K562 (cell line): ENCODE data around the gene SLC5A2. TPM values are rescaled to one million over a fixed set of nuclear protein-coding genes. Genes with fewer than 3 reads are reported as not detected.

Experiments
- BRD4 ChIP-seq: fragments of 200-600 bp; sonication (generic); IDR thresholded peaks from 2 replicates; pipeline ENCODE4 v1.6.1; 2017; ENCODE audit warnings: inconsistent platforms
- CBX2 ChIP-seq: fragments of 200-600 bp; sonication (generic); IDR thresholded peaks from one replicate; pipeline ENCODE4 v1.6.1; 2012; ENCODE audit warnings: mild to moderate bottlenecking, low read length, inconsistent platforms; ENCODE audit not compliant: insufficient read depth, poor library complexity, severe bottlenecking
- CCAR2 ChIP-seq: fragments of 200-400 bp; formaldehyde crosslinking; IDR thresholded peaks from 2 replicates; pipeline ENCODE4 v1.6.1; 2017; ENCODE audit warnings: mild to moderate bottlenecking, low read depth, low read length
- EWSR1 ChIP-seq: fragments of 450-650 bp; IDR thresholded peaks from 2 replicates; pipeline ENCODE4 v1.6.1; 2018; ENCODE audit warnings: borderline replicate concordance, mild to moderate bottlenecking, low read depth, moderate library complexity; ENCODE audit not compliant: partially characterized antibody
- HLTF ChIP-seq: fragments of 450-650 bp; IDR thresholded peaks from 2 replicates; pipeline ENCODE4 v1.6.1; 2016
- KLF10 ChIP-seq: fragments of 250-450 bp; sonication (Bioruptor Pico); IDR thresholded peaks from 2 replicates; pipeline ENCODE4 v1.6.1; 2021; ENCODE audit warnings: matching md5 sums
- POU5F1 ChIP-seq: fragments of 150-350 bp; IDR thresholded peaks from 2 replicates; pipeline ENCODE4 v1.6.1; 2014; ENCODE audit warnings: borderline replicate concordance, low read length, low read depth, mild to moderate bottlenecking; ENCODE audit not compliant: partially characterized antibody
- PTTG1 ChIP-seq: fragments of 450-650 bp; IDR thresholded peaks from 2 replicates; pipeline ENCODE4 v1.6.1; 2016; ENCODE audit warnings: low read depth, mild to moderate bottlenecking, missing genetic modification characterization, missing compliant biosample characterization
- ZNF174 ChIP-seq: fragments of 250-450 bp; sonication (Bioruptor Pico); IDR thresholded peaks from 2 replicates; pipeline ENCODE4 v1.4.0; 2020; ENCODE audit warnings: mild to moderate bottlenecking
- polyA plus RNA-seq, 8 experiments: library from polyadenylated mRNA; depleted of rRNA in 4 of 8; stranded (reverse) in 5 of 8; unstranded in 3 of 8; fragments of >200 nt; fragmentation: Nextera tagmentation in 2 of 8; fragmentation: Illumina TruSeq in 1 of 8; extraction: Ambion mirVana in 2 of 8; extraction: Trizol in 1 of 8; gene quantifications; 2 replicates each; pipeline versions ENCODE4 v1.2.1 to v1.2.3, GENCODE V29; 2011 to 2014; ENCODE audit warnings: inconsistent platforms in 1 of 8, missing spikeins in 1 of 8
- total RNA-seq, 7 experiments: library from RNA; depleted of rRNA in 6 of 7; stranded (reverse); fragments of >200 nt in 6 of 7; fragmentation: Illumina TruSeq in 2 of 7; extraction: Trizol in 2 of 7; gene quantifications; 2 replicates each; pipeline versions ENCODE4 v1.2.1 to v1.2.3, GENCODE V29; 2011 to 2021; ENCODE audit warnings: low replicate concordance in 1 of 7
- TF ChIP-seq, protein P1 (sequence below): fragments of 450-650 bp; IDR thresholded peaks from one replicate; pipeline ENCODE4 v1.6.1; 2018; ENCODE audit warnings: mild to moderate bottlenecking, moderate library complexity; ENCODE audit not compliant: partially characterized antibody
- TF ChIP-seq, protein P2 (sequence below): fragments of 450-650 bp; IDR thresholded peaks from 2 replicates; pipeline ENCODE4 v1.6.1; 2018; ENCODE audit not compliant: partially characterized antibody
- TF ChIP-seq, protein P3 (sequence below): fragments of 450-650 bp; IDR thresholded peaks from 2 replicates; pipeline ENCODE4 v1.6.1; 2016; ENCODE audit warnings: antibody characterized with exemption
- TF ChIP-seq, protein P4 (sequence below): conservative IDR thresholded peaks from 2 replicates; pipeline ENCODE4 v1.6.1; 2011; ENCODE audit warnings: low read depth, mild to moderate bottlenecking, low read length; ENCODE audit not compliant: control insufficient read depth
- TF ChIP-seq, protein P5 (sequence below): fragments of 450-650 bp; formaldehyde crosslinking; IDR thresholded peaks from 2 replicates; pipeline ENCODE4 v1.4.0; 2022; ENCODE audit warnings: mild to moderate bottlenecking, moderate library complexity
- TF ChIP-seq, protein P6 (sequence below): fragments of 450-650 bp; formaldehyde crosslinking; IDR thresholded peaks from 2 replicates; pipeline ENCODE4 v1.4.0; 2022; ENCODE audit warnings: missing genetic modification characterization

The SLC5A2 gene
- total and polyA plus RNA-seq, 9 of the 15 experiments (the other 6 are each of a cell fraction or from before 2014, with no cell fraction given): 0.07 to 2.7 (median 2.2) TPM; not detected in 6

DNA sequence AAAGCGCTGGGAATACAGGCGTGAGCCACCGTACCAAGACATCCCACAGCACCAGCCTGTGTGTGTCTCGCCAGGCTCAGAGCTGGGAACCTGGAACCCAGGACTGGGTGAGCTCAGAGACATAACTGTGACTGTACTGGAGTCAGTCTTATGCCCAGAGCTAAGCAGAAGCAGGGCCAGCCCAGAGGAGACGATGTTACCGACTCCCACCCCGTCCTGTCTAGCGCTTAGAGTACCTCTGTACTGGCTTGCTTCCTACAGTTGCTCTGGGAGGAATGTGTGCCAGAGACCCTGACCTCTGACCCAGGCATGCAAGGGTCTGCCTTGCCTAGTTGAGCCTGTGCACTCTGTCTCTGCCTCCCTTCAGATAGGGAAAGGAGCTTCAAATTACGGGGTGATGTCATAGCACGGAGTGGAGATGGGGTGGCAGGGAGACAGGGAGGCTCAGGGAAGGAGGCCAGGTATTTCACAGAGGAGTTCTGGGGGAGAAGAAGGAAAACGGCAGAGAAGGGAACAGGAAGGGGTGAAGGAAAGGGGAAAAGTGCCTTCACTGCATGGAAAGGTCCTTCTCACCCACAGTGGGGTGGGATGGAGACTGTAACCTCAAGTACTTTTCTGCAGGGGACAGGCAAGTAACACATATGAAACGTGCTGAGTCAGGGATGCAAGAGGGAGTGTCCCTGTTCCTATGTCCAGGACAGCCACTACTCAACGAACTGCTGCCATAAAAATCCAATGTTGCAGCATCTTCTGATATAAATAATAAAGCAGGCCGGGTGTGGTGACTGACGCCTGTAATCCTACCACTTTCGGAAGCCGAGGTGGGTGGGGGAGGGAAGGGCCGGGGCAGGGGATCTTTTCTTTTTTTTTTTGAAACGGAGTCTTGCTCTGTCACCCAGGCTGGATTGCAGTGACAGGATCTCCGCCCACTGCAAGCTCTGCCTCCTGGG is 29.4 kb upstream of the SLC5A2 start (continued):
- TF ChIP-seq, protein P1, sequence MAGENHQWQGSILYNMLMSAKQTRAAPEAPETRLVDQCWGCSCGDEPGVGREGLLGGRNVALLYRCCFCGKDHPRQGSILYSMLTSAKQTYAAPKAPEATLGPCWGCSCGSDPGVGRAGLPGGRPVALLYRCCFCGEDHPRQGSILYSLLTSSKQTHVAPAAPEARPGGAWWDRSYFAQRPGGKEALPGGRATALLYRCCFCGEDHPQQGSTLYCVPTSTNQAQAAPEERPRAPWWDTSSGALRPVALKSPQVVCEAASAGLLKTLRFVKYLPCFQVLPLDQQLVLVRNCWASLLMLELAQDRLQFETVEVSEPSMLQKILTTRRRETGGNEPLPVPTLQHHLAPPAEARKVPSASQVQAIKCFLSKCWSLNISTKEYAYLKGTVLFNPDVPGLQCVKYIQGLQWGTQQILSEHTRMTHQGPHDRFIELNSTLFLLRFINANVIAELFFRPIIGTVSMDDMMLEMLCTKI: no peak
- TF ChIP-seq, protein P2, sequence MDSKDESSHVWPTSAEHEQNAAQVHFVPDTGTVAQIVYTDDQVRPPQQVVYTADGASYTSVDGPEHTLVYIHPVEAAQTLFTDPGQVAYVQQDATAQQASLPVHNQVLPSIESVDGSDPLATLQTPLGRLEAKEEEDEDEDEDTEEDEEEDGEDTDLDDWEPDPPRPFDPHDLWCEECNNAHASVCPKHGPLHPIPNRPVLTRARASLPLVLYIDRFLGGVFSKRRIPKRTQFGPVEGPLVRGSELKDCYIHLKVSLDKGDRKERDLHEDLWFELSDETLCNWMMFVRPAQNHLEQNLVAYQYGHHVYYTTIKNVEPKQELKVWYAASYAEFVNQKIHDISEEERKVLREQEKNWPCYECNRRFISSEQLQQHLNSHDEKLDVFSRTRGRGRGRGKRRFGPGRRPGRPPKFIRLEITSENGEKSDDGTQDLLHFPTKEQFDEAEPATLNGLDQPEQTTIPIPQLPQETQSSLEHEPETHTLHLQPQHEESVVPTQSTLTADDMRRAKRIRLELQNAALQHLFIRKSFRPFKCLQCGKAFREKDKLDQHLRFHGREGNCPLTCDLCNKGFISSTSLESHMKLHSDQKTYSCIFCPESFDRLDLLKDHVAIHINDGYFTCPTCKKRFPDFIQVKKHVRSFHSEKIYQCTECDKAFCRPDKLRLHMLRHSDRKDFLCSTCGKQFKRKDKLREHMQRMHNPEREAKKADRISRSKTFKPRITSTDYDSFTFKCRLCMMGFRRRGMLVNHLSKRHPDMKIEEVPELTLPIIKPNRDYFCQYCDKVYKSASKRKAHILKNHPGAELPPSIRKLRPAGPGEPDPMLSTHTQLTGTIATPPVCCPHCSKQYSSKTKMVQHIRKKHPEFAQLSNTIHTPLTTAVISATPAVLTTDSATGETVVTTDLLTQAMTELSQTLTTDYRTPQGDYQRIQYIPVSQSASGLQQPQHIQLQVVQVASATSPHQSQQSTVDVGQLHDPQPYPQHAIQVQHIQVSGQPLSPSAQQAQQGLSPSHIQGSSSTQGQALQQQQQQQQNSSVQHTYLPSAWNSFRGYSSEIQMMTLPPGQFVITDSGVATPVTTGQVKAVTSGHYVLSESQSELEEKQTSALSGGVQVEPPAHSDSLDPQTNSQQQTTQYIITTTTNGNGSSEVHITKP: peak; percentile 31
- TF ChIP-seq BRD4: no peak
- no peak for TF ChIP-seq CCAR2
- TF ChIP-seq, protein P3, sequence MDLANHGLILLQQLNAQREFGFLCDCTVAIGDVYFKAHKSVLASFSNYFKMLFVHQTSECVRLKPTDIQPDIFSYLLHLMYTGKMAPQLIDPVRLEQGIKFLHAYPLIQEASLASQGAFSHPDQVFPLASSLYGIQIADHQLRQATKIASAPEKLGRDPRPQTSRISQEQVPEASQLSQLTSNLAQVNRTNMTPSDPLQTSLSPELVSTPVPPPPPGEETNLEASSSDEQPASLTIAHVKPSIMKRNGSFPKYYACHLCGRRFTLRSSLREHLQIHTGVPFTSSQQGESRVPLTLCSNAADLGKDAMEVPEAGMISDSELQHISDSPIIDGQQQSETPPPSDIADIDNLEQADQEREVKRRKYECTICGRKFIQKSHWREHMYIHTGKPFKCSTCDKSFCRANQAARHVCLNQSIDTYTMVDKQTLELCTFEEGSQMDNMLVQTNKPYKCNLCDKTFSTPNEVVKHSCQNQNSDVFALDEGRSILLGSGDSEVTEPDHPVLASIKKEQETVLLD: peak; percentile 79; the same call in 1 of the 2 replicates
- TF ChIP-seq, protein P4, sequence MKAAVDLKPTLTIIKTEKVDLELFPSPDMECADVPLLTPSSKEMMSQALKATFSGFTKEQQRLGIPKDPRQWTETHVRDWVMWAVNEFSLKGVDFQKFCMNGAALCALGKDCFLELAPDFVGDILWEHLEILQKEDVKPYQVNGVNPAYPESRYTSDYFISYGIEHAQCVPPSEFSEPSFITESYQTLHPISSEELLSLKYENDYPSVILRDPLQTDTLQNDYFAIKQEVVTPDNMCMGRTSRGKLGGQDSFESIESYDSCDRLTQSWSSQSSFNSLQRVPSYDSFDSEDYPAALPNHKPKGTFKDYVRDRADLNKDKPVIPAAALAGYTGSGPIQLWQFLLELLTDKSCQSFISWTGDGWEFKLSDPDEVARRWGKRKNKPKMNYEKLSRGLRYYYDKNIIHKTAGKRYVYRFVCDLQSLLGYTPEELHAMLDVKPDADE: no peak
- no peak for TF ChIP-seq ZNF174 (CRISPR knock-in tag)
- no peak for TF ChIP-seq EWSR1
- TF ChIP-seq POU5F1: no peak
- peak; percentile 85 for TF ChIP-seq HLTF
- no peak for TF ChIP-seq CBX2
- TF ChIP-seq, protein P5, sequence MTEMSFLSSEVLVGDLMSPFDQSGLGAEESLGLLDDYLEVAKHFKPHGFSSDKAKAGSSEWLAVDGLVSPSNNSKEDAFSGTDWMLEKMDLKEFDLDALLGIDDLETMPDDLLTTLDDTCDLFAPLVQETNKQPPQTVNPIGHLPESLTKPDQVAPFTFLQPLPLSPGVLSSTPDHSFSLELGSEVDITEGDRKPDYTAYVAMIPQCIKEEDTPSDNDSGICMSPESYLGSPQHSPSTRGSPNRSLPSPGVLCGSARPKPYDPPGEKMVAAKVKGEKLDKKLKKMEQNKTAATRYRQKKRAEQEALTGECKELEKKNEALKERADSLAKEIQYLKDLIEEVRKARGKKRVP (CRISPR knock-in tag): no peak
- TF ChIP-seq, protein P6, sequence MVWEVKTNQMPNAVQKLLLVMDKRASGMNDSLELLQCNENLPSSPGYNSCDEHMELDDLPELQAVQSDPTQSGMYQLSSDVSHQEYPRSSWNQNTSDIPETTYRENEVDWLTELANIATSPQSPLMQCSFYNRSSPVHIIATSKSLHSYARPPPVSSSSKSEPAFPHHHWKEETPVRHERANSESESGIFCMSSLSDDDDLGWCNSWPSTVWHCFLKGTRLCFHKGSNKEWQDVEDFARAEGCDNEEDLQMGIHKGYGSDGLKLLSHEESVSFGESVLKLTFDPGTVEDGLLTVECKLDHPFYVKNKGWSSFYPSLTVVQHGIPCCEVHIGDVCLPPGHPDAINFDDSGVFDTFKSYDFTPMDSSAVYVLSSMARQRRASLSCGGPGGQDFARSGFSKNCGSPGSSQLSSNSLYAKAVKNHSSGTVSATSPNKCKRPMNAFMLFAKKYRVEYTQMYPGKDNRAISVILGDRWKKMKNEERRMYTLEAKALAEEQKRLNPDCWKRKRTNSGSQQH (CRISPR knock-in tag): peak; percentile 53; the same call in 1 of the 2 replicates
- no peak for TF ChIP-seq KLF10
- TF ChIP-seq PTTG1 (tag): no peak
